ENCODE measurements around the gene PDE11A.

DNA sequence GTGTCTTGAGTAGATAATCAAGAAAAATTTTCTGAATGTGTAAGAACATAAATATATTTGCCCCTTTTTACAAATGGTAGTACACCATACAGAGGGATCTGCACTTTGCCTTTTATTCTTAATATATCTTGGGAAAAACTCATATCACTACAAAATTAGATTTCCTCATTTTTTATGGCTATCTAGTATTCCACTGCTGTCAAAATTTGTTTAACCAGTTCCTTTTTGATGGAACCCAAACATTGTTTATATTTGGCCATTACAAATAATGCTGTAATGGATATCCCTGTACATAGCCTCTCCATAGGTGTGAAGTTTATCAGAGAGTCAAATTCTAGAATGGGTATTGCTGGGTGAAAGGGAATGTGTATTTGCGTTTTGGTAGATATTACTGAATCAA is 436.9 kb downstream of the PDE11A start:
- TF ChIP-seq, protein P1, sequence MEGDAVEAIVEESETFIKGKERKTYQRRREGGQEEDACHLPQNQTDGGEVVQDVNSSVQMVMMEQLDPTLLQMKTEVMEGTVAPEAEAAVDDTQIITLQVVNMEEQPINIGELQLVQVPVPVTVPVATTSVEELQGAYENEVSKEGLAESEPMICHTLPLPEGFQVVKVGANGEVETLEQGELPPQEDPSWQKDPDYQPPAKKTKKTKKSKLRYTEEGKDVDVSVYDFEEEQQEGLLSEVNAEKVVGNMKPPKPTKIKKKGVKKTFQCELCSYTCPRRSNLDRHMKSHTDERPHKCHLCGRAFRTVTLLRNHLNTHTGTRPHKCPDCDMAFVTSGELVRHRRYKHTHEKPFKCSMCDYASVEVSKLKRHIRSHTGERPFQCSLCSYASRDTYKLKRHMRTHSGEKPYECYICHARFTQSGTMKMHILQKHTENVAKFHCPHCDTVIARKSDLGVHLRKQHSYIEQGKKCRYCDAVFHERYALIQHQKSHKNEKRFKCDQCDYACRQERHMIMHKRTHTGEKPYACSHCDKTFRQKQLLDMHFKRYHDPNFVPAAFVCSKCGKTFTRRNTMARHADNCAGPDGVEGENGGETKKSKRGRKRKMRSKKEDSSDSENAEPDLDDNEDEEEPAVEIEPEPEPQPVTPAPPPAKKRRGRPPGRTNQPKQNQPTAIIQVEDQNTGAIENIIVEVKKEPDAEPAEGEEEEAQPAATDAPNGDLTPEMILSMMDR (IDR thresholded peaks at IDR 0.05) = no peak
- no peak for TF ChIP-seq POLR2A (IDR thresholded peaks at IDR 0.05)

Data from tibial nerve (tissue), 3 donors.